GM23338 (cell line): ENCODE data around the gene CSPG5. TPM values are rescaled to one million over a fixed set of nuclear protein-coding genes. Genes with fewer than 3 reads are reported as not detected.
A peak's percentile ranks its signal among the peaks of the same experiment; 100 is the strongest.

Experiments
- ATAC-seq: fragments of 200-7000 bp; cut with Tn5 transposase; 3 replicates; pipeline ENCODE4 v1.9.1; 2020
- DNase-seq: peaks from one replicate; pipeline ENCODE4 v3.0.0-alpha.2; 2015; ENCODE audit warnings: low spot score
- H2AFZ ChIP-seq: fragments of 200-600 bp; sonication (generic); 2 replicates; pipeline ENCODE4 v1.8.0; 2016; ENCODE audit warnings: antibody characterized with exemption, mild to moderate bottlenecking, moderate library complexity
- H3F3A ChIP-seq: fragments of 200-600 bp; sonication (generic); replicated peaks from 2 replicates; pipeline ENCODE4 v1.8.0; 2017; ENCODE audit warnings: antibody characterized with exemption, mixed run types, low read depth
- H3K27ac ChIP-seq: fragments of 200-600 bp; sonication (generic); 2 replicates; pipeline ENCODE4 v1.6.1; 2016; ENCODE audit warnings: low read depth
- H3K27me3 ChIP-seq: fragments of 200-600 bp; sonication (generic); 2 replicates; pipeline ENCODE4 v1.8.0; 2016; ENCODE audit warnings: mild to moderate bottlenecking, mixed run types, moderate library complexity; ENCODE audit not compliant: insufficient read depth
- H3K36me3 ChIP-seq: fragments of 200-600 bp; sonication (generic); 2 replicates; pipeline ENCODE4 v1.8.0; 2016; ENCODE audit warnings: mild to moderate bottlenecking; ENCODE audit not compliant: insufficient read depth
- H3K4me1 ChIP-seq: fragments of 200-600 bp; sonication (generic); 2 replicates; pipeline ENCODE4 v1.8.0; 2016; ENCODE audit warnings: mild to moderate bottlenecking, moderate library complexity; ENCODE audit not compliant: insufficient read depth
- H3K4me2 ChIP-seq: fragments of 200-600 bp; sonication (generic); 2 replicates; pipeline ENCODE4 v1.7.1; 2017; ENCODE audit warnings: mixed run types
- H3K4me3 ChIP-seq: fragments of 200-600 bp; sonication (generic); 2 replicates; pipeline ENCODE4 v1.6.1; 2016; ENCODE audit warnings: mixed run types
- H3K79me2 ChIP-seq: fragments of 200-600 bp; sonication (generic); replicated peaks from 2 replicates; pipeline ENCODE4 v1.8.0; 2017; ENCODE audit warnings: mild to moderate bottlenecking; ENCODE audit not compliant: insufficient read depth
- H3K9me2 ChIP-seq: fragments of 200-600 bp; sonication (generic); 2 replicates; pipeline ENCODE4 v1.8.0; 2017; ENCODE audit not compliant: insufficient read depth
- H4K20me1 ChIP-seq: fragments of 200-600 bp; sonication (generic); replicated peaks from 2 replicates; pipeline ENCODE4 v1.8.0; 2017; ENCODE audit warnings: mild to moderate bottlenecking; ENCODE audit not compliant: insufficient read depth
- H3K27ac Mint-ChIP-seq: 2 replicates; pipeline ENCODE4 v1.8.0; 2020; ENCODE audit warnings: inconsistent platforms, mild to moderate bottlenecking, moderate library complexity, mixed read lengths
- H3K27me3 Mint-ChIP-seq: 3 replicates; pipeline ENCODE4 v1.8.0; 2022; ENCODE audit warnings: low read depth, mild to moderate bottlenecking, moderate library complexity, mixed read lengths, inconsistent platforms; ENCODE audit not compliant: insufficient read depth, poor library complexity
- H3K36me3 Mint-ChIP-seq: 3 replicates; pipeline ENCODE4 v1.8.0; 2021; ENCODE audit warnings: low read depth, mild to moderate bottlenecking, inconsistent platforms, moderate library complexity, mixed read lengths
- H3K4me1 Mint-ChIP-seq: 3 replicates; pipeline ENCODE4 v1.8.0; 2020; ENCODE audit warnings: mild to moderate bottlenecking, inconsistent platforms, mixed read lengths
- H3K4me3 Mint-ChIP-seq: 3 replicates; pipeline ENCODE4 v1.8.0; 2021; ENCODE audit warnings: moderate library complexity, mild to moderate bottlenecking, inconsistent platforms, mixed read lengths
- H3K9me3 Mint-ChIP-seq: 3 replicates; pipeline ENCODE4 v1.8.0; 2020; ENCODE audit warnings: moderate library complexity, mild to moderate bottlenecking, inconsistent platforms, mixed read lengths
- CREB1 ChIP-seq: fragments of 250-450 bp; sonication (Bioruptor Pico); IDR thresholded peaks from 2 replicates; pipeline ENCODE4 v1.5.0; 2020; ENCODE audit warnings: low read depth, mild to moderate bottlenecking, moderate library complexity
- ETS1 ChIP-seq: IDR thresholded peaks from 2 replicates; pipeline ENCODE4 v1.6.1; 2016; ENCODE audit warnings: antibody characterized with exemption
- EZH2 ChIP-seq: fragments of 200-600 bp; sonication (generic); IDR thresholded peaks from one replicate; pipeline ENCODE4 v1.8.0; 2017; ENCODE audit warnings: antibody characterized with exemption, mild to moderate bottlenecking, low read depth; ENCODE audit not compliant: unreplicated experiment
- EZH2phosphoT487 ChIP-seq: fragments of 200-600 bp; sonication (generic); IDR thresholded peaks from one replicate; pipeline ENCODE4 v1.8.1; 2018; ENCODE audit warnings: antibody characterized with exemption; ENCODE audit not compliant: unreplicated experiment
- JUNB ChIP-seq: IDR thresholded peaks from one replicate; pipeline ENCODE4 v1.6.1; 2016; ENCODE audit warnings: antibody characterized with exemption; ENCODE audit not compliant: unreplicated experiment
- NANOG ChIP-seq: IDR thresholded peaks from 2 replicates; pipeline ENCODE4 v1.6.1; 2016; ENCODE audit warnings: antibody characterized with exemption, borderline replicate concordance
- POLR2AphosphoS5 ChIP-seq: IDR thresholded peaks from 2 replicates; pipeline ENCODE4 v1.6.1; 2016; ENCODE audit warnings: antibody characterized with exemption, low read depth
- STAT1 ChIP-seq: IDR thresholded peaks from one replicate; pipeline ENCODE4 v1.6.1; 2016; ENCODE audit warnings: antibody characterized with exemption; ENCODE audit not compliant: unreplicated experiment
- ZNF114 ChIP-seq: fragments of 250-450 bp; sonication (Bioruptor Pico); IDR thresholded peaks from 2 replicates; pipeline ENCODE4 v1.5.0; 2020; ENCODE audit warnings: mild to moderate bottlenecking, moderate library complexity
- ZNF331 ChIP-seq: fragments of 250-450 bp; sonication (Bioruptor Pico); IDR thresholded peaks from 2 replicates; pipeline ENCODE4 v1.5.0; 2020; ENCODE audit warnings: low read depth, mild to moderate bottlenecking, moderate library complexity
- polyA plus RNA-seq: library from polyadenylated mRNA; unstranded; fragments of >200 nt; fragmentation: Nextera tagmentation; extraction: Ambion mirVana; gene quantifications from 2 replicates; pipeline ENCODE4 v1.2.1, GENCODE V29; 2016
- total RNA-seq: library from RNA; depleted of rRNA; stranded (reverse); fragments of >200 nt; shearing (Covaris generic); gene quantifications from 2 replicates; pipeline ENCODE4 v1.2.3, GENCODE V29; 2014
- TF ChIP-seq, protein P1 (sequence below), 2 experiments: fragments of 200-600 bp in 1 of 2; sonication (generic) in 1 of 2; conservative IDR thresholded peaks; 2 replicates each; pipeline versions ENCODE4 v1.5.1 to v1.6.1; 2016 to 2017; ENCODE audit warnings: antibody characterized with exemption in 2 of 2, low read depth in 2 of 2, mild to moderate bottlenecking in 2 of 2, moderate library complexity in 1 of 2
- TF ChIP-seq, protein P2 (sequence below): IDR thresholded peaks from one replicate; pipeline ENCODE4 v1.6.1; 2018; ENCODE audit warnings: antibody characterized with exemption; ENCODE audit not compliant: unreplicated experiment

The CSPG5 gene
- total and polyA plus RNA-seq, 2 experiments from 2014 or later, result 0.86 to 4.3 TPM

DNA sequence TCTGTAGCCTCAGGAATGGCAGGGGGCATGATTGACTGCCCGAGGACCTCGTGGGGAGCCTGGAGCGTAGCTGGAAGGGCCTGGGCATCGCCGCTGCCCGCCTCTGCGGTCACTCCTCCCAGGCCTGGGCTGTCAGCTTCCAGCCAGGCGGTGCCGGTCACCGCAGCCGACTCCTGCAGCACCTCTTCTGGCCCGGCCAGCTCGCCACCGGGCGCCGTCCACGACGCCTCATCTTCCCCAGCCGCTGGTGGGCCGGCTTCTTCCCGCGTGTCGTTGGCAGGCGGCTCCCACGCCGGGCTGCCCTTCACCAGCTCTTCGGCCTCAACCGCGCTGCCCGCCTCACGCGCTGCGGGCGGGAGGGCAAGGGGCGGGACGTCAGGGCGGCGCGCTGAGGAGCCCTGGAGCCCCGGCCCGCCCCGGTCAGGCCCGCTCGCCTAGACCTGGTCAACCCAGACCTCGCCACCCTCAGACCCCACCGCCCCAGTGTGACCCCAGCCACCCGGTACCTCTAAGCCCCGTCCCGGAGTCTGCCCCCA, 1.0 kb downstream of the CSPG5 start:
- peak; percentile 49 for DNase-seq
- Histone ChIP-seq H3K4me2 (peak overlapping the region; percentile 87), H2AFZ (peak overlapping the region; percentile 56; the same call in 1 of the 2 replicates), H3F3A (peaks cover 27% of the 10 kb centered on the region), H3K9me2 (no peaks in the 10 kb centered on the region), H4K20me1 (no peaks in the 10 kb centered on the region; the same call in 1 of the 2 replicates), H3K79me2 (no peaks in the 10 kb centered on the region), H3K4me3 (peak overlapping the region; percentile 63), H3K36me3 (no peaks in the 10 kb centered on the region), H3K4me1 (peaks cover 4% of the 10 kb centered on the region; the same call in 1 of the 2 replicates), H3K27me3 (peaks cover 54% of the 10 kb centered on the region), H3K27ac (no peak overlapping the region)
- H3K4me3 Mint-ChIP-seq, result peak overlapping the region; percentile 60; the same call in 2 of the 3 replicates
- peaks cover 6% of the 10 kb centered on the region; the same call in 1 of the 3 replicates for H3K4me1 Mint-ChIP-seq
- H3K27me3 Mint-ChIP-seq, result peaks cover 48% of the 10 kb centered on the region
- H3K9me3 Mint-ChIP-seq, result no peaks in the 10 kb centered on the region; the same call in 2 of the 3 replicates
- H3K27ac Mint-ChIP-seq, result no peak overlapping the region
- ATAC-seq, result peak; percentile 41
- H3K36me3 Mint-ChIP-seq, result no peaks in the 10 kb centered on the region; the same call in 2 of the 3 replicates
- TF ChIP-seq EZH2phosphoT487, result no peak
- no peak for TF ChIP-seq ETS1
- TF ChIP-seq STAT1, result no peak

- Mint-ChIP-seq H3K4me1 (peaks cover 2% of the 10 kb centered on the region; the same call in 1 of the 3 replicates), H3K27ac (peak overlapping the region; percentile 6; the same call in 1 of the 2 replicates), H3K4me3 (no peak overlapping the region), H3K36me3 (no peaks in the 10 kb centered on the region; the same call in 2 of the 3 replicates), H3K9me3 (no peaks in the 10 kb centered on the region; the same call in 2 of the 3 replicates), H3K27me3 (peaks cover 22% of the 10 kb centered on the region)
- Histone ChIP-seq H3K4me3 (no peak overlapping the region), H3K4me2 (no peak overlapping the region), H3K4me1 (no peaks in the 10 kb centered on the region; the same call in 1 of the 2 replicates), H4K20me1 (no peaks in the 10 kb centered on the region), H2AFZ (no peak overlapping the region), H3K27me3 (peaks cover 22% of the 10 kb centered on the region), H3K27ac (no peak overlapping the region), H3K36me3 (no peaks in the 10 kb centered on the region), H3K79me2 (no peaks in the 10 kb centered on the region), H3F3A (peaks cover 12% of the 10 kb centered on the region; the same call in 1 of the 2 replicates), H3K9me2 (no peaks in the 10 kb centered on the region)
- DNase-seq (no peak), ATAC-seq (no peak)
- TF ChIP-seq ZNF331 (CRISPR knock-in tag), result no peak
- TF ChIP-seq, protein P1, sequence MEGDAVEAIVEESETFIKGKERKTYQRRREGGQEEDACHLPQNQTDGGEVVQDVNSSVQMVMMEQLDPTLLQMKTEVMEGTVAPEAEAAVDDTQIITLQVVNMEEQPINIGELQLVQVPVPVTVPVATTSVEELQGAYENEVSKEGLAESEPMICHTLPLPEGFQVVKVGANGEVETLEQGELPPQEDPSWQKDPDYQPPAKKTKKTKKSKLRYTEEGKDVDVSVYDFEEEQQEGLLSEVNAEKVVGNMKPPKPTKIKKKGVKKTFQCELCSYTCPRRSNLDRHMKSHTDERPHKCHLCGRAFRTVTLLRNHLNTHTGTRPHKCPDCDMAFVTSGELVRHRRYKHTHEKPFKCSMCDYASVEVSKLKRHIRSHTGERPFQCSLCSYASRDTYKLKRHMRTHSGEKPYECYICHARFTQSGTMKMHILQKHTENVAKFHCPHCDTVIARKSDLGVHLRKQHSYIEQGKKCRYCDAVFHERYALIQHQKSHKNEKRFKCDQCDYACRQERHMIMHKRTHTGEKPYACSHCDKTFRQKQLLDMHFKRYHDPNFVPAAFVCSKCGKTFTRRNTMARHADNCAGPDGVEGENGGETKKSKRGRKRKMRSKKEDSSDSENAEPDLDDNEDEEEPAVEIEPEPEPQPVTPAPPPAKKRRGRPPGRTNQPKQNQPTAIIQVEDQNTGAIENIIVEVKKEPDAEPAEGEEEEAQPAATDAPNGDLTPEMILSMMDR (conservative IDR thresholded peaks at IDR 0.05; ENCODE audit: low read depth in 2 of 2), result no peak
- no peak for TF ChIP-seq ZNF114 (CRISPR knock-in tag)
- no peak for TF ChIP-seq NANOG
- TF ChIP-seq, protein P2, sequence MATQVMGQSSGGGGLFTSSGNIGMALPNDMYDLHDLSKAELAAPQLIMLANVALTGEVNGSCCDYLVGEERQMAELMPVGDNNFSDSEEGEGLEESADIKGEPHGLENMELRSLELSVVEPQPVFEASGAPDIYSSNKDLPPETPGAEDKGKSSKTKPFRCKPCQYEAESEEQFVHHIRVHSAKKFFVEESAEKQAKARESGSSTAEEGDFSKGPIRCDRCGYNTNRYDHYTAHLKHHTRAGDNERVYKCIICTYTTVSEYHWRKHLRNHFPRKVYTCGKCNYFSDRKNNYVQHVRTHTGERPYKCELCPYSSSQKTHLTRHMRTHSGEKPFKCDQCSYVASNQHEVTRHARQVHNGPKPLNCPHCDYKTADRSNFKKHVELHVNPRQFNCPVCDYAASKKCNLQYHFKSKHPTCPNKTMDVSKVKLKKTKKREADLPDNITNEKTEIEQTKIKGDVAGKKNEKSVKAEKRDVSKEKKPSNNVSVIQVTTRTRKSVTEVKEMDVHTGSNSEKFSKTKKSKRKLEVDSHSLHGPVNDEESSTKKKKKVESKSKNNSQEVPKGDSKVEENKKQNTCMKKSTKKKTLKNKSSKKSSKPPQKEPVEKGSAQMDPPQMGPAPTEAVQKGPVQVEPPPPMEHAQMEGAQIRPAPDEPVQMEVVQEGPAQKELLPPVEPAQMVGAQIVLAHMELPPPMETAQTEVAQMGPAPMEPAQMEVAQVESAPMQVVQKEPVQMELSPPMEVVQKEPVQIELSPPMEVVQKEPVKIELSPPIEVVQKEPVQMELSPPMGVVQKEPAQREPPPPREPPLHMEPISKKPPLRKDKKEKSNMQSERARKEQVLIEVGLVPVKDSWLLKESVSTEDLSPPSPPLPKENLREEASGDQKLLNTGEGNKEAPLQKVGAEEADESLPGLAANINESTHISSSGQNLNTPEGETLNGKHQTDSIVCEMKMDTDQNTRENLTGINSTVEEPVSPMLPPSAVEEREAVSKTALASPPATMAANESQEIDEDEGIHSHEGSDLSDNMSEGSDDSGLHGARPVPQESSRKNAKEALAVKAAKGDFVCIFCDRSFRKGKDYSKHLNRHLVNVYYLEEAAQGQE, result no peak
- no peak for TF ChIP-seq POLR2AphosphoS5
- TF ChIP-seq CREB1 (CRISPR knock-in tag), result no peak
- TF ChIP-seq EZH2phosphoT487, result no peak
- TF ChIP-seq JUNB, result no peak
- no peak for TF ChIP-seq EZH2
- TF ChIP-seq STAT1, result no peak
These were observed 5.2 kb downstream of the CSPG5 start for GRCh38 chr3:47573190-47574172.
